HepG2 (cell line): ENCODE results near the gene POLE3. TPM values are rescaled to one million over a fixed set of nuclear protein-coding genes. Genes with fewer than 3 reads are reported as not detected.

Experiments used
- AGO2 ChIP-seq: fragments of 200-400 bp; formaldehyde crosslinking; optimal IDR thresholded peaks from 2 replicates; pipeline ENCODE3; 2017; ENCODE audit warnings: mild to moderate bottlenecking, low read depth, low read length, moderate library complexity
- ARHGAP35 ChIP-seq: sonication (generic); formaldehyde crosslinking; IDR thresholded peaks from 2 replicates; pipeline ENCODE4 v1.9.0; 2022; ENCODE audit warnings: mild to moderate bottlenecking, inconsistent platforms, moderate library complexity, missing genetic modification reagents, borderline replicate concordance
- ATF2 ChIP-seq: sonication (generic); formaldehyde crosslinking; IDR thresholded peaks from 2 replicates; pipeline ENCODE4 v1.4.0; 2020; ENCODE audit warnings: missing genetic modification reagents
- GABPB1 ChIP-seq: IDR thresholded peaks from 2 replicates; pipeline ENCODE4 v1.6.1; 2016; ENCODE audit warnings: mild to moderate bottlenecking, missing genetic modification reagents, moderate library complexity, missing compliant biosample characterization
- HES4 ChIP-seq: sonication (generic); formaldehyde crosslinking; IDR thresholded peaks from 2 replicates; pipeline ENCODE4 v1.9.0; 2021; ENCODE audit warnings: mild to moderate bottlenecking, missing genetic modification reagents, borderline replicate concordance
- HIVEP1 ChIP-seq: sonication (generic); formaldehyde crosslinking; IDR thresholded peaks from 2 replicates; pipeline ENCODE4 v1.4.0; 2020; ENCODE audit warnings: mild to moderate bottlenecking, missing genetic modification reagents
- PHF21A ChIP-seq: sonication (generic); formaldehyde crosslinking; IDR thresholded peaks from 2 replicates; pipeline ENCODE4 v1.5.0; 2020; ENCODE audit warnings: mild to moderate bottlenecking, missing genetic modification reagents
- TEAD3 ChIP-seq: optimal IDR thresholded peaks from 2 replicates; pipeline ENCODE3; 2016; ENCODE audit warnings: borderline replicate concordance
- TIGD3 ChIP-seq: sonication (generic); formaldehyde crosslinking; IDR thresholded peaks from 2 replicates; pipeline ENCODE4 v1.5.1; 2020; ENCODE audit warnings: mild to moderate bottlenecking, missing genetic modification reagents, borderline replicate concordance
- U2AF1 ChIP-seq: fragments of 200-400 bp; formaldehyde crosslinking; optimal IDR thresholded peaks from 2 replicates; pipeline ENCODE3; 2017; ENCODE audit warnings: mild to moderate bottlenecking, low read depth, low read length
- WIZ ChIP-seq: sonication (generic); formaldehyde crosslinking; IDR thresholded peaks from 2 replicates; pipeline ENCODE4 v1.5.1; 2020; ENCODE audit warnings: mild to moderate bottlenecking, missing genetic modification reagents
- ZBTB25 ChIP-seq: IDR thresholded peaks from 2 replicates; pipeline ENCODE4 v1.6.1; 2018; ENCODE audit warnings: missing genetic modification reagents
- ZBTB38 ChIP-seq: sonication (generic); formaldehyde crosslinking; IDR thresholded peaks from 2 replicates; pipeline ENCODE4 v1.5.1; 2020; ENCODE audit warnings: mild to moderate bottlenecking, missing genetic modification reagents
- ZBTB44 ChIP-seq: sonication (generic); formaldehyde crosslinking; IDR thresholded peaks from 2 replicates; pipeline ENCODE4 v1.4.0; 2020; ENCODE audit warnings: missing genetic modification reagents
- ZNF501 ChIP-seq: sonication (generic); formaldehyde crosslinking; IDR thresholded peaks from 2 replicates; pipeline ENCODE4 v1.5.1; 2020; ENCODE audit warnings: mild to moderate bottlenecking, moderate library complexity, missing genetic modification reagents
- ZNF776 ChIP-seq: sonication (generic); formaldehyde crosslinking; IDR thresholded peaks from 2 replicates; pipeline ENCODE4 v1.4.0; 2020; ENCODE audit warnings: mild to moderate bottlenecking, missing genetic modification reagents
- ZNF891 ChIP-seq: sonication (generic); formaldehyde crosslinking; IDR thresholded peaks from 2 replicates; pipeline ENCODE4 v1.5.0; 2020; ENCODE audit warnings: mild to moderate bottlenecking, missing genetic modification reagents
- polyA plus RNA-seq, 8 experiments: library from polyadenylated mRNA; depleted of rRNA in 3 of 8; stranded (reverse) in 7 of 8; unstranded in 1 of 8; fragments of >200 nt; fragmentation: Illumina TruSeq in 4 of 8; extraction: Trizol in 4 of 8; gene quantifications; 2 replicates each; pipeline versions ENCODE4 v1.2.1 to v1.2.3, GENCODE V29; 2011 to 2016; ENCODE audit warnings: low read depth in 4 of 8, missing spikeins in 1 of 8, mixed read lengths in 1 of 8; ENCODE audit not compliant: insufficient read depth in 1 of 8
- total RNA-seq, 5 experiments: library from RNA; depleted of rRNA; stranded (reverse); fragments of >200 nt; fragmentation: Illumina TruSeq; extraction: Trizol; gene quantifications; 2 replicates each; pipeline ENCODE4 v1.2.3, GENCODE V29; 2016; ENCODE audit warnings: low read depth in 1 of 5
- TF ChIP-seq, protein P1 (sequence below): sonication (generic); formaldehyde crosslinking; IDR thresholded peaks from 2 replicates; pipeline ENCODE4 v1.8.1; 2023; ENCODE audit warnings: mild to moderate bottlenecking, missing genetic modification reagents

Gene POLE3
- total and polyA plus RNA-seq, 2 of the 13 experiments (the other 11 are each of a cell fraction or from before 2014, with no cell fraction given) = 36.0 to 77.2 TPM

DNA sequence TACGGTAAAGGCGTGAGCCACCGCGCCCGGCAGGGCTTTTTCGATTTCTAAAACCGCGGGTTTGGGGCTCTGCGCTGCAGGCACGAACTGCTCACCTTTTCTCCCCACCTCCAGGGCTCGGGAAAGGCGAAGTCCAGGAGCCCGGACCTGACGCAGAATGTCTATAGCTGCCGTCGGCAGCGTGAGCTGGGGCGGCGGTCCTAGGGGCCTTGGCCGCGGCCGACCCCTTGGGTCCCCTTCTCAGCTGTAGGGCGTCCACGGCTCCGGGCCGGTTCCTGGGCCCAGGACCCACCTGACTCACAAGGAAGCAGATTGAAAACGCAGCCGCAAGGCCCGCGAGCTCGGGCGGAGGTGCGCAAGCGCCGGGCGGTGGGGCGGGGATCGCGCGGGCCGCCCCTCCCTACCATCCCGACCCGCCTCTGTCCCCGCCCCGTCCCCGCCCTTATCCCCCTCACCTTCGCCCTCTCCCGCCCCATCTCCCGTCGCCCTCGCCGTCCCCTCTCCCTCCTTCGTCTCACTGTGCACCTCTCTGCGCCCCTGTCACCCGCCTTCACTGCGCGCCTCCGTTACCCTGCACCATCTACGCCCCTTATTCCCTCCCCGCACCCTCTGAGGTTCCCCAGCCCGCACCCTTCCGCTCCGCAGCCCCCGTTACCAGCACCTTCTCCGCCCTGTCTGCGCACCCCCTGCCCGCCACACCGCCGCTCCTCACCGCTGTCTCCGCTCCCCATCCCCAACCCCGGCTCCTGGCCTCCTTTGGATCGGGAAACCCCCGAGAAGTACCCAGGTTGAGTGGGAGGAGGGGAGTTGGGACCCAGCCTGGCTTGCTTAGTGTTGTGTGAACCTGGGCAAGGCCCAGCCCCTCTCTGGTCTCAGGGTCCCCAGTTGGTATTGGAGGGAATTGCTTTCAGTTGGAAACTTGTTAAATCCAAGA lies 33.6 kb downstream of the POLE3 start, which contains the start of gene HDHD3 (continued):
- TF ChIP-seq ZBTB25 (peak; percentile 43; the same call in 1 of the 2 replicates), ATF2 (CRISPR knock-in tag) (peak; percentile 54; the same call in 1 of the 2 replicates), GABPB1 (peak; percentile 77), ZNF891 (CRISPR knock-in tag) (peak; percentile 60; the same call in 1 of the 2 replicates), TIGD3 (CRISPR knock-in tag) (peak; percentile 74; the same call in 1 of the 2 replicates), TEAD3 (peak; percentile 47), HIVEP1 (CRISPR knock-in tag) (peak; percentile 47; the same call in 1 of the 2 replicates), ZNF501 (CRISPR knock-in tag) (peak; percentile 54; the same call in 1 of the 2 replicates), HES4 (CRISPR knock-in tag) (peak; percentile 69), AGO2 (peak; percentile 67), ARHGAP35 (CRISPR knock-in tag) (peak; percentile 78; the same call in 1 of the 2 replicates), ZBTB38 (CRISPR knock-in tag) (peak; percentile 25; the same call in 1 of the 2 replicates), WIZ (CRISPR knock-in tag) (no peak), ZNF776 (CRISPR knock-in tag) (peak; percentile 32; the same call in 1 of the 2 replicates), PHF21A (CRISPR knock-in tag) (peak; percentile 27; the same call in 1 of the 2 replicates), U2AF1 (no peak), ZBTB44 (CRISPR knock-in tag) (peak; percentile 24; the same call in 1 of the 2 replicates)
- TF ChIP-seq, protein P1, sequence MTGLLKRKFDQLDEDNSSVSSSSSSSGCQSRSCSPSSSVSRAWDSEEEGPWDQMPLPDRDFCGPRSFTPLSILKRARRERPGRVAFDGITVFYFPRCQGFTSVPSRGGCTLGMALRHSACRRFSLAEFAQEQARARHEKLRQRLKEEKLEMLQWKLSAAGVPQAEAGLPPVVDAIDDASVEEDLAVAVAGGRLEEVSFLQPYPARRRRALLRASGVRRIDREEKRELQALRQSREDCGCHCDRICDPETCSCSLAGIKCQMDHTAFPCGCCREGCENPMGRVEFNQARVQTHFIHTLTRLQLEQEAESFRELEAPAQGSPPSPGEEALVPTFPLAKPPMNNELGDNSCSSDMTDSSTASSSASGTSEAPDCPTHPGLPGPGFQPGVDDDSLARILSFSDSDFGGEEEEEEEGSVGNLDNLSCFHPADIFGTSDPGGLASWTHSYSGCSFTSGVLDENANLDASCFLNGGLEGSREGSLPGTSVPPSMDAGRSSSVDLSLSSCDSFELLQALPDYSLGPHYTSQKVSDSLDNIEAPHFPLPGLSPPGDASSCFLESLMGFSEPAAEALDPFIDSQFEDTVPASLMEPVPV = peak; percentile 53; the same call in 1 of the 2 replicates
